ENCODE measurements around the gene CAPN5. TPM values are rescaled to one million over a fixed set of nuclear protein-coding genes. Genes with fewer than 3 reads are reported as not detected.

CAPN5 gene
- total RNA-seq, 1 donor from 2014 or later, result 7.4 TPM

DNA sequence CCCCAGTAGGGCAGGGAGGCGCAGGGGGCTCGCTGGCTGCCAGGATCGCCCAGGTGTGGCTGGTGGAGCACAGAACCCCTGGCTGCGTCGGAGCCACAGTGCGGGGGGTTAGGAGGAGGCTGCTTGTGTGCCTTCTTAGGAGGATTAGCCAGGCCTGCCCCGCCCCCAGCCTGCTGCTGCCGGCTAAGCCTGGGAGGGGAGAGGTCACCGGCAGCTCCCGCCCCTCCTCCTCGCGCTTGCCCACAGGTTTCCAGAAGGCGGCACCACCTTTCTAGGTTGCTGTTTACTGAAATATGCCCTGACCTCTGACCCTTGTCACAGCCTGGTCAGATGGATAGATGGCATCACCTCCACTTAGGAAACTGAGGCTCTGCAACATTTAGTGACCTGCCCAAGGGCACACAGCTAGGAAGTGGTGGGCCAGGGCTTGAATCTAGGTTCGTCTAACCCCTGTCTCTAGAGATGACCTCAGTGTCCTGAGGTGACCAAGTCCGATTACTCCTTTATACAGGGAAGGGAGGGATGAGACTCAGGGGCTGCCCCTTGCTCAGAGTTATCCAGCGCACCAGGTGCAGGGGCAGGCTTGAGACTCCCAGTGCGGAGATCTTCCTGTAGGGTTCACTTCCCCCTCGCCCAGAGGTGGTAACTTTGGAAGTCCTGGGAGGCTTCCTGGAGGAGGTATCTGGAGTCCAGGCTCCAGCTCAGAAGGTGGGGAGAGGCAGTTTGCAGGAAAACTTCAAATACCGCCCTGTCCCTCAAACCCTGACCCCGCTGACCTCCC, 105.3 kb downstream of the CAPN5 start:
- H3K4me1 Mint-ChIP-seq, result peaks cover 70% of the 10 kb centered on the region
- peak; percentile 95 for DNase-seq (ENCODE audit: low spot score)
- no peak overlapping the region for H2AFZ ChIP-seq (replicated peaks)

DNA sequence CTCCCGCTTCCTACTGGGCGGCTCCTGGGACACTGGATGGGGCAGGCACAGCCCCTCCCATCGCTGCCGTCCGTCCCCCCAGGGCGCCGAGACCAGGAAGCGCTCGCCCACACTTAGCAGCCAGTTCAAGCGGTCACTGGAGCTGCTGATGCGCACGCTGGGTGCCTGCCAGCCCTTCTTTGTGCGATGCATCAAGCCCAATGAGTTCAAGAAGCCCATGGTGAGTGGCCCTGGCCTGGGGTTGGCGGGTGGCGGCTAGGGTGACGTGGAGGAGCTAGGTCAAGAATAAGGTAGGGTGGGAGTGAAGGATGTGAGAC, 105.9 kb downstream of the CAPN5 start:
- Histone ChIP-seq H3K4me3 (no peak overlapping the region), H3K27ac (no peak overlapping the region), H3K79me2 (ENCODE audit: low read depth) (no peaks in the 10 kb centered on the region), H3K4me1 (peaks cover 54% of the 10 kb centered on the region), H3K4me2 (peak overlapping the region; percentile 78), H3K9me3 (ENCODE audit: low read depth) (no peaks in the 10 kb centered on the region), H3F3A (ENCODE audit: low read depth) (peaks cover 30% of the 10 kb centered on the region), H3K27me3 (no peaks in the 10 kb centered on the region), H4K20me1 (ENCODE audit: low read depth) (no peaks in the 10 kb centered on the region), H3K9ac (no peak overlapping the region), H2AFZ (replicated peaks) (no peak overlapping the region), H3K36me3 (no peaks in the 10 kb centered on the region)
- no peaks in the 10 kb centered on the region for H3K9me3 Mint-ChIP-seq
- TF ChIP-seq EZH2phosphoT487 (IDR thresholded peaks at IDR 0.05) (no peak), EZH2 (IDR thresholded peaks at IDR 0.05) (no peak)
- TF ChIP-seq, protein P1, sequence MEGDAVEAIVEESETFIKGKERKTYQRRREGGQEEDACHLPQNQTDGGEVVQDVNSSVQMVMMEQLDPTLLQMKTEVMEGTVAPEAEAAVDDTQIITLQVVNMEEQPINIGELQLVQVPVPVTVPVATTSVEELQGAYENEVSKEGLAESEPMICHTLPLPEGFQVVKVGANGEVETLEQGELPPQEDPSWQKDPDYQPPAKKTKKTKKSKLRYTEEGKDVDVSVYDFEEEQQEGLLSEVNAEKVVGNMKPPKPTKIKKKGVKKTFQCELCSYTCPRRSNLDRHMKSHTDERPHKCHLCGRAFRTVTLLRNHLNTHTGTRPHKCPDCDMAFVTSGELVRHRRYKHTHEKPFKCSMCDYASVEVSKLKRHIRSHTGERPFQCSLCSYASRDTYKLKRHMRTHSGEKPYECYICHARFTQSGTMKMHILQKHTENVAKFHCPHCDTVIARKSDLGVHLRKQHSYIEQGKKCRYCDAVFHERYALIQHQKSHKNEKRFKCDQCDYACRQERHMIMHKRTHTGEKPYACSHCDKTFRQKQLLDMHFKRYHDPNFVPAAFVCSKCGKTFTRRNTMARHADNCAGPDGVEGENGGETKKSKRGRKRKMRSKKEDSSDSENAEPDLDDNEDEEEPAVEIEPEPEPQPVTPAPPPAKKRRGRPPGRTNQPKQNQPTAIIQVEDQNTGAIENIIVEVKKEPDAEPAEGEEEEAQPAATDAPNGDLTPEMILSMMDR (IDR thresholded peaks at IDR 0.05), result no peak
- H3K27me3 Mint-ChIP-seq (ENCODE audit: insufficient read depth, low read depth), result peaks cover 22% of the 10 kb centered on the region
- peaks cover 68% of the 10 kb centered on the region for H3K4me1 Mint-ChIP-seq
- H3K4me3 Mint-ChIP-seq, result no peak overlapping the region
- H3K27ac Mint-ChIP-seq, result peak overlapping the region; percentile 85
- DNase-seq (ENCODE audit: low spot score), result peak; percentile 54
- no peaks in the 10 kb centered on the region for H3K36me3 Mint-ChIP-seq

More for the DNA sequence above, 105.3 kb downstream of the CAPN5 start:
- TF ChIP-seq EZH2 (IDR thresholded peaks at IDR 0.05) (no peak), EZH2phosphoT487 (IDR thresholded peaks at IDR 0.05) (no peak)
- TF ChIP-seq, protein P1 (IDR thresholded peaks at IDR 0.05), result no peak
- H3K9ac ChIP-seq, result no peak overlapping the region
- no peak overlapping the region for H3K27ac ChIP-seq
- no peaks in the 10 kb centered on the region for H3K9me3 Mint-ChIP-seq
- no peaks in the 10 kb centered on the region for H3K36me3 Mint-ChIP-seq
- H3K4me3 Mint-ChIP-seq, result peak overlapping the region; percentile 57
- no peaks in the 10 kb centered on the region for H4K20me1 ChIP-seq (ENCODE audit: low read depth)
- peak overlapping the region; percentile 16 for H3K4me3 ChIP-seq
- H3K79me2 ChIP-seq (ENCODE audit: low read depth), result no peaks in the 10 kb centered on the region
- peak overlapping the region; percentile 78 for H3K4me2 ChIP-seq
- peaks cover 54% of the 10 kb centered on the region for H3K4me1 ChIP-seq
- H3F3A ChIP-seq (ENCODE audit: low read depth), result peaks cover 30% of the 10 kb centered on the region
- no peaks in the 10 kb centered on the region for H3K27me3 ChIP-seq
- no peaks in the 10 kb centered on the region for H3K9me3 ChIP-seq (ENCODE audit: low read depth)
- H3K27ac Mint-ChIP-seq, result no peak overlapping the region
- no peaks in the 10 kb centered on the region for H3K36me3 ChIP-seq
- peaks cover 22% of the 10 kb centered on the region for H3K27me3 Mint-ChIP-seq (ENCODE audit: insufficient read depth, low read depth)

DNA sequence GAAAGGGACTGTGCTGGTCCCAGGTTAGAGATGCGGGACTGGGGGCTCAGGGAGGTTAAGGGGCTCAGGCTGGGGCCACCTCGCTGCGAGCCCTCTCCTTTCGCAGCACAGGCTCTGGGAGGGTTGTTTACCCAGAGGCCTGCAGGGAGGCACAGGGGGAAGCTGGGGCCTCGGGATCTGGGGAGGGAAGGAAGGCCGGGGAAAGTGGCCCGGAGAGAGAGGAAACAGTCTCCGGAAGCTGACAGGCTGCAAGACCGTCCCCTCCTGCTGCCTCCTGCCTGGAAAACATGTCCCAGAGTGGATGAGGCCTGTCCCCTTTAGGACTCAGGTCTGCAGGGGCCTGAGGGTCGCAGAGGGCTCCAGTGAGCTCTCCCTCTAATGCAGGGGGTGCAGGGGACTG, 106.7 kb downstream of the CAPN5 start:
- peaks cover 26% of the 10 kb centered on the region for H3K27me3 Mint-ChIP-seq (ENCODE audit: insufficient read depth, low read depth)
- peak overlapping the region; percentile 11 for H3K4me3 Mint-ChIP-seq

More for the DNA sequence above, 106.7 kb downstream of the CAPN5 start:
- TF ChIP-seq EZH2 (IDR thresholded peaks at IDR 0.05), result no peak
- no peak for TF ChIP-seq EZH2phosphoT487 (IDR thresholded peaks at IDR 0.05)
- TF ChIP-seq, protein P1 (IDR thresholded peaks at IDR 0.05), result no peak
- Histone ChIP-seq H3K9ac (no peak overlapping the region), H3K4me3 (no peak overlapping the region), H3K4me2 (no peak overlapping the region), H4K20me1 (ENCODE audit: low read depth) (no peaks in the 10 kb centered on the region), H3K4me1 (peaks cover 54% of the 10 kb centered on the region), H3K79me2 (ENCODE audit: low read depth) (no peaks in the 10 kb centered on the region), H3F3A (ENCODE audit: low read depth) (peaks cover 30% of the 10 kb centered on the region), H3K27ac (no peak overlapping the region), H3K27me3 (no peaks in the 10 kb centered on the region), H3K36me3 (no peaks in the 10 kb centered on the region), H3K9me3 (ENCODE audit: low read depth) (no peaks in the 10 kb centered on the region), H2AFZ (replicated peaks) (no peak overlapping the region)
- DNase-seq (ENCODE audit: low spot score), result no peak
- peak overlapping the region; percentile 85 for H3K27ac Mint-ChIP-seq
- peaks cover 65% of the 10 kb centered on the region for H3K4me1 Mint-ChIP-seq
- no peaks in the 10 kb centered on the region for H3K9me3 Mint-ChIP-seq
- no peaks in the 10 kb centered on the region for H3K36me3 Mint-ChIP-seq

All from neural progenitor cell (in vitro differentiated cells).